Measurements from ENCODE around the gene SCRT2.

DNA sequence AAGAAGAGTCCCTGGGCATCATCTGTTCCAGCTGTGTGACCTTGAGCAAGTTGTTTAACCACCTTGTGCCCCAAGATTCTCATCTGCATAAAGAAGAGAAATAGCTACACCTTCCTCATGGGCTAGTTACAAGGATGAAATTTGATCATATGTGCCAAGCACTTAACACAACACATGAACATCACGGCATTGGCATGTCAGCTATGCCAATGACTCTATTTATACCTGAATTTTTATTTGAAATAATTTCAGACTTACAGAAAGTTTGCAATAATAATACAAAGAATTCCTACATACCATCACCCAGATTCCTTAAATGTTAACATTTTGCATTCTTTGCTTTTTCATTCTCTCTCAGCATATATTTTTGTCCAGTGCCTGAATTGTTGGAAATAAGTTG, 44.5 kb downstream of the SCRT2 start:
- TF ChIP-seq POLR2AphosphoS5 (IDR thresholded peaks at IDR 0.05; ENCODE audit: insufficient read depth, low read depth, low read length), result no peak
- no peak for TF ChIP-seq JUN (IDR thresholded peaks at IDR 0.05; ENCODE audit: borderline replicate concordance, insufficient read depth, insufficient read length, low read depth)
- no peak for TF ChIP-seq CTCF (IDR thresholded peaks at IDR 0.05; ENCODE audit: extremely low read depth in 1 of 2, insufficient read depth in 1 of 2, low read depth in 1 of 2, low read length in 2 of 2)
- no peak for TF ChIP-seq EZH2 (IDR thresholded peaks at IDR 0.05; ENCODE audit: borderline replicate concordance, low read depth, low read length, severe bottlenecking)

All from endothelial cell of umbilical vein (primary cell).